ENCODE data around the gene IFNL1. TPM values are rescaled to one million over a fixed set of nuclear protein-coding genes. Genes with fewer than 3 reads are reported as not detected.
A peak's percentile ranks its signal among the peaks of the same experiment; 100 is the strongest.
"Not testable (repeated sequence)": the region's sequence is repeated elsewhere in the genome, so short reads cannot be mapped to it uniquely, and the experiment has no call there.

IFNL1 gene
- polyA plus RNA-seq, 2 of the 4 experiments (the other 2 are of a cell fraction), result not detected

GRCh38 chr19:39328046-39328705, 32.0 kb downstream of the IFNL1 start (continued):
- TF ChIP-seq, protein P1, sequence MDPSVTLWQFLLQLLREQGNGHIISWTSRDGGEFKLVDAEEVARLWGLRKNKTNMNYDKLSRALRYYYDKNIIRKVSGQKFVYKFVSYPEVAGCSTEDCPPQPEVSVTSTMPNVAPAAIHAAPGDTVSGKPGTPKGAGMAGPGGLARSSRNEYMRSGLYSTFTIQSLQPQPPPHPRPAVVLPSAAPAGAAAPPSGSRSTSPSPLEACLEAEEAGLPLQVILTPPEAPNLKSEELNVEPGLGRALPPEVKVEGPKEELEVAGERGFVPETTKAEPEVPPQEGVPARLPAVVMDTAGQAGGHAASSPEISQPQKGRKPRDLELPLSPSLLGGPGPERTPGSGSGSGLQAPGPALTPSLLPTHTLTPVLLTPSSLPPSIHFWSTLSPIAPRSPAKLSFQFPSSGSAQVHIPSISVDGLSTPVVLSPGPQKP (IDR thresholded peaks at IDR 0.05; ENCODE audit: low read depth, low read length), result no peak
- no peak for TF ChIP-seq KDM5A (IDR thresholded peaks at IDR 0.05)
- TF ChIP-seq, protein P2, sequence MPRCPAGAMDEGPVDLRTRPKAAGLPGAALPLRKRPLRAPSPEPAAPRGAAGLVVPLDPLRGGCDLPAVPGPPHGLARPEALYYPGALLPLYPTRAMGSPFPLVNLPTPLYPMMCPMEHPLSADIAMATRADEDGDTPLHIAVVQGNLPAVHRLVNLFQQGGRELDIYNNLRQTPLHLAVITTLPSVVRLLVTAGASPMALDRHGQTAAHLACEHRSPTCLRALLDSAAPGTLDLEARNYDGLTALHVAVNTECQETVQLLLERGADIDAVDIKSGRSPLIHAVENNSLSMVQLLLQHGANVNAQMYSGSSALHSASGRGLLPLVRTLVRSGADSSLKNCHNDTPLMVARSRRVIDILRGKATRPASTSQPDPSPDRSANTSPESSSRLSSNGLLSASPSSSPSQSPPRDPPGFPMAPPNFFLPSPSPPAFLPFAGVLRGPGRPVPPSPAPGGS (IDR thresholded peaks at IDR 0.05), result no peak
- TF ChIP-seq, protein P3, sequence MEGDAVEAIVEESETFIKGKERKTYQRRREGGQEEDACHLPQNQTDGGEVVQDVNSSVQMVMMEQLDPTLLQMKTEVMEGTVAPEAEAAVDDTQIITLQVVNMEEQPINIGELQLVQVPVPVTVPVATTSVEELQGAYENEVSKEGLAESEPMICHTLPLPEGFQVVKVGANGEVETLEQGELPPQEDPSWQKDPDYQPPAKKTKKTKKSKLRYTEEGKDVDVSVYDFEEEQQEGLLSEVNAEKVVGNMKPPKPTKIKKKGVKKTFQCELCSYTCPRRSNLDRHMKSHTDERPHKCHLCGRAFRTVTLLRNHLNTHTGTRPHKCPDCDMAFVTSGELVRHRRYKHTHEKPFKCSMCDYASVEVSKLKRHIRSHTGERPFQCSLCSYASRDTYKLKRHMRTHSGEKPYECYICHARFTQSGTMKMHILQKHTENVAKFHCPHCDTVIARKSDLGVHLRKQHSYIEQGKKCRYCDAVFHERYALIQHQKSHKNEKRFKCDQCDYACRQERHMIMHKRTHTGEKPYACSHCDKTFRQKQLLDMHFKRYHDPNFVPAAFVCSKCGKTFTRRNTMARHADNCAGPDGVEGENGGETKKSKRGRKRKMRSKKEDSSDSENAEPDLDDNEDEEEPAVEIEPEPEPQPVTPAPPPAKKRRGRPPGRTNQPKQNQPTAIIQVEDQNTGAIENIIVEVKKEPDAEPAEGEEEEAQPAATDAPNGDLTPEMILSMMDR (IDR thresholded peaks at IDR 0.05), result peak; percentile 100
- no peak for TF ChIP-seq TP53 (CRISPR knock-in tag; IDR thresholded peaks at IDR 0.05)
- TF ChIP-seq MYC (IDR thresholded peaks at IDR 0.05; ENCODE audit: borderline replicate concordance, low read length), result no peak
- TF ChIP-seq, protein P4, sequence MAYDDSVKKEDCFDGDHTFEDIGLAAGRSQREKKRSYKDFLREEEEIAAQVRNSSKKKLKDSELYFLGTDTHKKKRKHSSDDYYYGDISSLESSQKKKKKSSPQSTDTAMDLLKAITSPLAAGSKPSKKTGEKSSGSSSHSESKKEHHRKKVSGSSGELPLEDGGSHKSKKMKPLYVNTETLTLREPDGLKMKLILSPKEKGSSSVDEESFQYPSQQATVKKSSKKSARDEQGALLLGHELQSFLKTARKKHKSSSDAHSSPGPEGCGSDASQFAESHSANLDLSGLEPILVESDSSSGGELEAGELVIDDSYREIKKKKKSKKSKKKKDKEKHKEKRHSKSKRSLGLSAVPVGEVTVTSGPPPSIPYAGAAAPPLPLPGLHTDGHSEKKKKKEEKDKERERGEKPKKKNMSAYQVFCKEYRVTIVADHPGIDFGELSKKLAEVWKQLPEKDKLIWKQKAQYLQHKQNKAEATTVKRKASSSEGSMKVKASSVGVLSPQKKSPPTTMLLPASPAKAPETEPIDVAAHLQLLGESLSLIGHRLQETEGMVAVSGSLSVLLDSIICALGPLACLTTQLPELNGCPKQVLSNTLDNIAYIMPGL (CRISPR knock-in tag; IDR thresholded peaks at IDR 0.05; ENCODE audit: borderline replicate concordance), result no peak

DNA sequence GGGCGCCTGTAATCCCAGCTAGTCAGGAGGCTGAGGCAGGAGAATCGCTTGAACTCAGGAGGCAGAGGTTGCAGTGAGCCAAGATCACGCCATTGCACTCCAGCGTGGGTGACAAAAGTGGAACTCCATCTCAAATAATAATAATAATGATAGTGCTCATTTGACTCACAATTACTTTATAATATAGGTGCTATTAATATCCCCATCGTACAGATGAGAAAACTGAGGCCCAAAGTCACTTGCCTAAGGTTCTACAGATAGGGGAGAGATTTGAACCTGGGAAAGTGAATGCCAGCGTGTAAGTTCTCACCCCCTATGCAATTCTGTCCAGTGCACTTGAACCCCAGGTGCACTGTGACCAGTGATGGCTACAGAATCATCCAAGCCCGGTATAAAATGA, 33.7 kb downstream of the IFNL1 start:
- H3K9me3 ChIP-seq, result no peaks in the 10 kb centered on the region
- H3K4me1 ChIP-seq, result peaks cover 10% of the 10 kb centered on the region; the same call in 1 of the 3 replicates
- TF ChIP-seq ZNF302 (CRISPR knock-in tag; IDR thresholded peaks at IDR 0.05) (no peak), BHLHE40 (IDR thresholded peaks at IDR 0.05; ENCODE audit: low read depth, low read length) (no peak), NPAS2 (CRISPR knock-in tag; IDR thresholded peaks at IDR 0.05; ENCODE audit: borderline replicate concordance) (no peak), JUN (IDR thresholded peaks at IDR 0.05) (no peak), POLR2AphosphoS2 (conservative IDR thresholded peaks at IDR 0.05; ENCODE audit: low read length) (no peak), KDM5A (IDR thresholded peaks at IDR 0.05) (no peak), MYC (IDR thresholded peaks at IDR 0.05; ENCODE audit: borderline replicate concordance, low read length) (no peak), TP53 (CRISPR knock-in tag; IDR thresholded peaks at IDR 0.05) (no peak), NFE2L2 (conservative IDR thresholded peaks at IDR 0.05; ENCODE audit: low read length) (no peak)
- no peak overlapping the region for H3K27ac ChIP-seq
- DNase-seq (ENCODE audit: low read depth in 1 of 2, low spot score in 1 of 2) (no peak), FAIRE-seq (no peak), ATAC-seq (no peak)
- ChIA-PET POLR2A (no interaction called here), CTCF (interaction anchor here (0.6 to 12.2 kb wide), 25 partner anchors 9 to 1480 kb away, joined by 3 to 133 read pairs (median 5); partner anchors contain the start of genes GMFG and SAMD4B)
- WGBS (ENCODE audit: missing lambda C conversion rate), result 63% methylated on average over 7 of the region's 7 CpGs
- H3K4me3 ChIP-seq, result no peak overlapping the region
- H3K4me2 ChIP-seq, result no peak overlapping the region

GRCh38 chr19:39332293-39332692, 36.1 kb downstream of the IFNL1 start:
- POLR2A ChIA-PET, result no interaction called here
- DNase-seq (ENCODE audit: low read depth in 1 of 2, low spot score in 1 of 2) (no peak), FAIRE-seq (no peak)

GRCh38 chr19:39332738-39333137, 36.5 kb downstream of the IFNL1 start:
- DNase-seq (ENCODE audit: low read depth in 1 of 2, low spot score in 1 of 2); ATAC-seq; H3K27ac ChIP-seq; FAIRE-seq; POLR2A ChIA-PET; H3K4me1 ChIP-seq; H3K4me2 ChIP-seq; H3K4me3 ChIP-seq; H3K9me3 ChIP-seq: not testable (repeated sequence)
- CTCF ChIA-PET, result interaction anchor here (0.6 to 12.2 kb wide), 8 partner anchors 8 to 371 kb away, joined by 3 to 133 read pairs (median 4); no protein-coding TSS in a partner anchor
- 46% methylated on average over 6 of the region's 6 CpGs for WGBS (ENCODE audit: missing lambda C conversion rate)

More at GRCh38 chr19:39332293-39332692, 36.1 kb downstream of the IFNL1 start:
- no peak overlapping the region for H3K4me3 ChIP-seq
- H3K4me2 ChIP-seq, result no peak overlapping the region
- TF ChIP-seq KDM5A (IDR thresholded peaks at IDR 0.05), result no peak
- no peak for TF ChIP-seq CHD4 (IDR thresholded peaks at IDR 0.05; ENCODE audit: borderline replicate concordance)
- TF ChIP-seq JUNB (IDR thresholded peaks at IDR 0.05), result no peak
- no peak for TF ChIP-seq MAFK (IDR thresholded peaks at IDR 0.05; ENCODE audit: partially characterized antibody)
- no peak for TF ChIP-seq ZSCAN20 (CRISPR knock-in tag; IDR thresholded peaks at IDR 0.05)
- TF ChIP-seq EP300 (IDR thresholded peaks at IDR 0.05), result no peak
- TF ChIP-seq ZNF302 (CRISPR knock-in tag; IDR thresholded peaks at IDR 0.05), result no peak
- TF ChIP-seq RAD21 (conservative IDR thresholded peaks at IDR 0.05 in 1 of 2, IDR thresholded peaks at IDR 0.05 in 1 of 2), result no peak
- no peak for TF ChIP-seq EHF (CRISPR knock-in tag; IDR thresholded peaks at IDR 0.05)
- TF ChIP-seq RNF2 (IDR thresholded peaks at IDR 0.05; ENCODE audit: borderline replicate concordance, low read depth), result no peak
- TF ChIP-seq, protein P2 (IDR thresholded peaks at IDR 0.05), result no peak
- no peak for TF ChIP-seq POLR2AphosphoS2 (conservative IDR thresholded peaks at IDR 0.05; ENCODE audit: low read length)
- TF ChIP-seq HDAC2 (IDR thresholded peaks at IDR 0.05), result no peak
- TF ChIP-seq NFE2L2 (conservative IDR thresholded peaks at IDR 0.05; ENCODE audit: low read length), result no peak
- TF ChIP-seq ZC3H11A (IDR thresholded peaks at IDR 0.05), result no peak
- H3K4me1 ChIP-seq, result peaks cover 10% of the 10 kb centered on the region; the same call in 1 of the 3 replicates
- no peak for ATAC-seq
- no peaks in the 10 kb centered on the region for H3K9me3 ChIP-seq
- WGBS (ENCODE audit: missing lambda C conversion rate), result 65% methylated on average over 7 of the region's 7 CpGs
- CTCF ChIA-PET, result interaction anchor here (0.6 to 12.2 kb wide), 11 partner anchors 8 to 356 kb away, joined by 3 to 133 read pairs (median 5); no protein-coding TSS in a partner anchor
- no peak overlapping the region for H3K27ac ChIP-seq
